Measurements from ENCODE around the gene TCAP. TPM values are rescaled to one million over a fixed set of nuclear protein-coding genes. Genes with fewer than 3 reads are reported as not detected.
A peak's percentile ranks its signal among the peaks of the same experiment; 100 is the strongest.

Gene TCAP
- total RNA-seq, 1 donor from 2014 or later, result not detected

DNA sequence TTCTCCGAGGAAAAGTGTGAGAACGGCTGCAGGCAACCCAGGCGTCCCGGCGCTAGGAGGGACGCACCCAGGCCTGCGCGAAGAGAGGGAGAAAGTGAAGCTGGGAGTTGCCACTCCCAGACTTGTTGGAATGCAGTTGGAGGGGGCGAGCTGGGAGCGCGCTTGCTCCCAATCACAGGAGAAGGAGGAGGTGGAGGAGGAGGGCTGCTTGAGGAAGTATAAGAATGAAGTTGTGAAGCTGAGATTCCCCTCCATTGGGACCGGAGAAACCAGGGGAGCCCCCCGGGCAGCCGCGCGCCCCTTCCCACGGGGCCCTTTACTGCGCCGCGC, 34.6 kb downstream of the TCAP start, which contains the start of gene ERBB2:
Gene ERBB2, plus strand, starts transcription at position 247 of the 330 bp plus-strand sequence. CDS start 175 bp downstream, outside the sequence.
- peak within 1 kb of the TSS; percentile 92 for H3K4me3 ChIP-seq (ENCODE audit: low read depth, low read length)
- no peak for DNase-seq (ENCODE audit: low read depth)
- TF ChIP-seq, protein P1, sequence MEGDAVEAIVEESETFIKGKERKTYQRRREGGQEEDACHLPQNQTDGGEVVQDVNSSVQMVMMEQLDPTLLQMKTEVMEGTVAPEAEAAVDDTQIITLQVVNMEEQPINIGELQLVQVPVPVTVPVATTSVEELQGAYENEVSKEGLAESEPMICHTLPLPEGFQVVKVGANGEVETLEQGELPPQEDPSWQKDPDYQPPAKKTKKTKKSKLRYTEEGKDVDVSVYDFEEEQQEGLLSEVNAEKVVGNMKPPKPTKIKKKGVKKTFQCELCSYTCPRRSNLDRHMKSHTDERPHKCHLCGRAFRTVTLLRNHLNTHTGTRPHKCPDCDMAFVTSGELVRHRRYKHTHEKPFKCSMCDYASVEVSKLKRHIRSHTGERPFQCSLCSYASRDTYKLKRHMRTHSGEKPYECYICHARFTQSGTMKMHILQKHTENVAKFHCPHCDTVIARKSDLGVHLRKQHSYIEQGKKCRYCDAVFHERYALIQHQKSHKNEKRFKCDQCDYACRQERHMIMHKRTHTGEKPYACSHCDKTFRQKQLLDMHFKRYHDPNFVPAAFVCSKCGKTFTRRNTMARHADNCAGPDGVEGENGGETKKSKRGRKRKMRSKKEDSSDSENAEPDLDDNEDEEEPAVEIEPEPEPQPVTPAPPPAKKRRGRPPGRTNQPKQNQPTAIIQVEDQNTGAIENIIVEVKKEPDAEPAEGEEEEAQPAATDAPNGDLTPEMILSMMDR (conservative IDR thresholded peaks at IDR 0.05; ENCODE audit: low read depth, low read length), result no peak

DNA sequence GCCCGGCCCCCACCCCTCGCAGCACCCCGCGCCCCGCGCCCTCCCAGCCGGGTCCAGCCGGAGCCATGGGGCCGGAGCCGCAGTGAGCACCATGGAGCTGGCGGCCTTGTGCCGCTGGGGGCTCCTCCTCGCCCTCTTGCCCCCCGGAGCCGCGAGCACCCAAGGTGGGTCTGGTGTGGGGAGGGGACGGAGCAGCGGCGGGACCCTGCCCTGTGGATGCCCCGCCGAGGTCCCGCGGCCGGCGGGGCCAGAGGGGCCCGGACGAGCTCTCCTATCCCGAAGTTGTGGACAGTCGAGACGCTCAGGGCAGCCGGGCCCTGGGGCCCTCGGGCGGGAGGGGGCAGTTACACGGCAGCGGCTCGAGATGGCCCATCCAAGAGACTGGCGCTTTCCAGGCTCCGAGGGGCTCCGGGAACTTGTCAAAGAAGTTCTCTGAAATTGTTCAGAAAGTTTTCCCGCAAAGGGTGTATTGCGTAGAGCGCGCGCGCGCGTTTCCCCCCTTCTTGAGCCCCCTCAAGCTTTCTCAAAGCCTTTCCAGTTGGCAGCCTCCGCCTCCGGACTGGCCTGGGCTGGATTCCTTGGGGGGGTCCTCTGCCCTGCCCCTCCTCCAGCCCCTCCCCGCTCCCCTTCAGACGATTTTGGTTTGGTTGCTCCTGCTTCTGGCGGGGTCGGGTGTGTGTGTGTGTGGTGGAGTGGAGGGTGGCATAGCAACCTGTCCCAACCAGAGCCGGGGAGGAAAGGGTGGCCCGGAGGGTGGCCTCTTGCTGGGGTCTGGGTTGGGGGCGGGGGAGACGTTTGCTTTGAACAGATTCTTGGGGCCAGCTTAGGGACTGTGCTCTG, 35.2 kb downstream of the TCAP start:
- TF ChIP-seq, protein P1 (conservative IDR thresholded peaks at IDR 0.05; ENCODE audit: low read depth, low read length), result no peak
- no peak for DNase-seq (ENCODE audit: low read depth)
- H3K4me3 ChIP-seq (ENCODE audit: low read depth, low read length), result peak overlapping the region; percentile 92

DNA sequence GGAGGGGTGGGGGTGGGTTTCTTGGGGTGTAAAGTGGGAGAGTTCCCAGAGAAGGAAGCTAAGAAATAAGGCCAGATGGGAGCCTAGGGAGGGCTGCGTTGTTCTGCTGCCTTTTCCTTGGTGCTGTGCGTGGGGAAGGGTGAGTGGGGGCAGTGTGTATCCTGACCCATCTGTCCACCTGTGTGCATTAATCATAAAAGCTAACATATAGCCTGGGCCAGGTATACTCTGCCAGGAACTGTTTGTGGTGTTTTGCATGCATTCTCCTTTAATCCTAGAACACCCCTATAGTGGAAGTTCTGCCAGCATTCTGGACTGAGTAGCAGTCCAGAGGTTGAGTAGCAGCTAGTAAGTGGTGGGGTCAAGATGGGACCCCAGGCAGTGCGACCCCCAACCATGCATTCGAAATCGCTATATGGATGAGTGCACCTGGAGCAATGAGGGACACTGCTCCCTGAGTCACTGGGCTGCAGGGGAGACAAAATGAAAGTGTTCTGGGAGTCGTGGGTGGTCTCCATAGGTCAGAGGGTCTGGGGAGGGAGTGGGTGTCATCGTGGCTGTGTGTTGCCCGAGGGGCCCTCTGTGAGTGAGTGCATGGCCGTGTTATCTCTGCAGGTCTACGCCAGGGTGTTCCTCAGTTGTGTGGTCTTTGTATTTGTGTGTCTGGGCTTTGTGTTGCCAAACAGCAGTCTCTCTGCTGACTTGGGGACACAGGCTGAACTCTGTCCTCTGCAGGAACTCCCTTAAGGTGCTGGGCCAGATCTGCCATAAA, 36.0 kb downstream of the TCAP start:
- TF ChIP-seq, protein P1 (conservative IDR thresholded peaks at IDR 0.05; ENCODE audit: low read depth, low read length), result no peak
- DNase-seq (ENCODE audit: low read depth), result no peak
- H3K4me3 ChIP-seq (ENCODE audit: low read depth, low read length), result peak overlapping the region; percentile 92

DNA sequence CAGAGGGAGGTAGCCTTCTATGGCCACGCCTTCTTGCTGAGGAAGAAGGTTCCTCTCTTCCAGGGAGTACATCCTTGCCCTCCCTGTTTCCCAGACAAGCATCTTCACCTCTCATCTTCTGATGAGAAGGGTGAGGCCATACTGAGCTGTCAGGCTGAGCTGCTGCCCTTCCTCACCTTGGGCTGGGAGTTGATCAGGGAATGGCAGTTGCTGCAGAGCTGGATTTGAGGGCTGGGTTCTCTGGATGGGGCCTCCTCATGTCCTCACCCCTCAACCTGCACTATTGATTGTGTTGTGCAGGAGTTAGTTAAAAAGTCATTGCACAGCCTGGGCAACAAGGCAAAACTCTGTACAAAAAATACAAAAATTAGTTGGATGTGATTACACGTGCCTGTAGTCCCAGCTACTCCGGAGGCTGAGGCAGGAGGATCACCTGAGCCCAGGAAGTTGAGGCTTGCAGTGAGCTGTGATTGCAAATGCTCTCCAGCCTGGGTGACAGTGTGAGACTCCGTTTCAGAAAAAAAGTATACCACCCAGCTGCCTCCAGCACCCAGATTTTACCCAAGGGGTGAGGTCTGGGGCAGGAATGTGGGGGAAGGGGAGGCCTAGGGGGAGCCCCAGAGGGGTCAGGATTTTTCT, 36.8 kb downstream of the TCAP start:
- H3K4me3 ChIP-seq (ENCODE audit: low read depth, low read length), result peak overlapping the region; percentile 92
- TF ChIP-seq, protein P1 (conservative IDR thresholded peaks at IDR 0.05; ENCODE audit: low read depth, low read length), result no peak
- no peak for DNase-seq (ENCODE audit: low read depth)

DNA sequence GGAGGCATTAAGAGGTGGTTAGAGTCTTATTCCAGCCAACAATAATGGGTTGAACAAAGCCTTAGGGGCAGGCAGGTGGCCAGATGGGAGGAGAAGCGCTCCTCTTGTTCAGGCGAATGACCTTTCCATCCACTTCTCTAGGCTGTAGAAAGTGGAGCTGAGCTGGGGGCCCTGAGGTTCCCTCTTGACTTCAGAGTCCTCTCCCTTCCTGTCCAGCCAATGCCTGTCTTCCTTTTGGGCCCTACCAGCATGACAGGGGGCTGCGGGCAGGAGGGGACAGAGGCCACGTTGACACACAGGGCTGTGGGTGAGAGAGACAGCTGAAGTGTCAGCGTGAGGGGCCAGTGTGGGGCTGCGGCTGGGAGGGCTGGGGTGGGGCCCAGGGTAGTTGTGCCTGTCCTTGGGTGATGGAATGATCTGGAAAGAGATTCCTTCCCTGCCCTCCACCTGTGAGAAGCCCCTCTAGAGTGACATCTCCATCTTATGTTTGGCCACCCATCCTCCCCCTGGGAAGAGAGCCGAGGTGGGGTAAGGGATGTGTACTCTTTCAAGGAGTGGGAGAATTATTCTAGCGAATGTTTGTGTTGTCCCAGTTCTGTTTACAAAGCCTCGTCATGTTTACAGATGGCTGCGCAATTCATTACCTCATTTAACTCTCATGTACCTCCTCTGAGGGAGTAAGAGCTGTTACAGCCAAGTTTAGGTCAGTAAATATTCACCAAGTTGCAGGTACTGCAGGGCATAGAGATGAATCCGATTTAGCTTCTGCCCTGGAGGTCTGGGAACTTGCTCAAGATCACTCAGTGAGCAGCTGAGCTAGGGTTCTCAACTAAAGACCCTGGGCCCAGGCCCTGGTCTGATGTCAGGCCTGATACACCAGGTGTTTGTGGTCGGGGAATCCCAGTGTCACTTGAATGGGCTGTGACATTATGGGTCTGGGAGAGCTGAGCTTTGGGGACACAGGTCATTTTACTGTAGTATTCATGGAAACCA, 38.0 kb downstream of the TCAP start:
- no peak overlapping the region for H3K4me3 ChIP-seq (ENCODE audit: low read depth, low read length)
- TF ChIP-seq, protein P1 (conservative IDR thresholded peaks at IDR 0.05; ENCODE audit: low read depth, low read length), result no peak
- no peak for DNase-seq (ENCODE audit: low read depth)

DNA sequence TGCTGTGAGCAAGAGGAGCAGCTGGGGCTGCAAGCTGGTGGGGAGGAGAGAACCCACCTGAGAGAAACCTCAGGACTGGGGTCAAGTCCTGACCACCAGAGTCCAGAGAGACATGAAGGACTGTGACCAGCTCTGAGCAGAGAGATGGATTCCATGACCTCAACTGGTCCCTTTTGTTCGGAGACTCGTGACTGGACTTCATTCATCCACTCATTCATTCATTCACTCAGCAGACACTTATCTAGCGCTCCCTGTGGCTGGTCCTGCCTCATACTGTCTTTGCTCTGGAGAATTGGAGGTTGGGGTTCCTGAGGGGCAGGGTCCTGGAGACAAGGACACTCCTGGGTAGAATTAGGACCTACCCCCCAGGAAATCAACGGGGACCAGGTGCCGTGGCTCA, 38.8 kb downstream of the TCAP start:
- DNase-seq (ENCODE audit: low read depth), result no peak
- H3K4me3 ChIP-seq (ENCODE audit: low read depth, low read length), result no peak overlapping the region
- TF ChIP-seq, protein P1 (conservative IDR thresholded peaks at IDR 0.05; ENCODE audit: low read depth, low read length), result no peak
